22Rv1 (cell line): ENCODE measurements around the gene ZBTB21.

Source experiments
- H3K27ac ChIP-seq: fragments of 450-650 bp; 2 replicates; pipeline ENCODE4 v1.5.1; 2017
- ZFX ChIP-seq: fragments of 450-650 bp; IDR thresholded peaks from 2 replicates; pipeline ENCODE4 v1.6.1; 2017; ENCODE audit warnings: antibody characterized with exemption, borderline replicate concordance
- TF ChIP-seq, protein P1 (sequence below): fragments of 450-650 bp; IDR thresholded peaks from 2 replicates; pipeline ENCODE4 v1.5.1; 2017; ENCODE audit warnings: mild to moderate bottlenecking

The ZBTB21 gene

DNA sequence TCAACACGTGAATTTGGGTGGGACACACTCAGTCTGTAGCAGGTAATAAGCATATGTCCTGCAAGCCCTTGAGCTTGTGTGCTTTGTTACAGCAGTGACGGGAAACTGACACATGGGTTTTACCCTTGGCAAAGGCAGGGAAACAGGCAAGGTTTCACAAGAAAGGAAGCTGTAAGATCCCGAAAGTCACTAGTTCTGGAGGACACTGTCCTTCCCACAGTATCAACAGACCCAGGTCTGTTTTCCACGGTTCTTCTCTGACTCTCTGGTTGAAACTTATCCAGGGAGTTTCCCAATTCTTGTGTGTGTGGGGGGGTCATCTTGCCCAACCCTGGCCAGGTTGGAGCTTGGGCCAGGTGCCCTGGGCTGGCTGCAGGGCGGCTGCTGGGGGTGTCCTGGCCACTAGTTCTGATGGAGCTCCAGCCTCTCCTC, 29.3 kb upstream of the ZBTB21 start:
- TF ChIP-seq ZFX: no peak
- TF ChIP-seq, protein P1, sequence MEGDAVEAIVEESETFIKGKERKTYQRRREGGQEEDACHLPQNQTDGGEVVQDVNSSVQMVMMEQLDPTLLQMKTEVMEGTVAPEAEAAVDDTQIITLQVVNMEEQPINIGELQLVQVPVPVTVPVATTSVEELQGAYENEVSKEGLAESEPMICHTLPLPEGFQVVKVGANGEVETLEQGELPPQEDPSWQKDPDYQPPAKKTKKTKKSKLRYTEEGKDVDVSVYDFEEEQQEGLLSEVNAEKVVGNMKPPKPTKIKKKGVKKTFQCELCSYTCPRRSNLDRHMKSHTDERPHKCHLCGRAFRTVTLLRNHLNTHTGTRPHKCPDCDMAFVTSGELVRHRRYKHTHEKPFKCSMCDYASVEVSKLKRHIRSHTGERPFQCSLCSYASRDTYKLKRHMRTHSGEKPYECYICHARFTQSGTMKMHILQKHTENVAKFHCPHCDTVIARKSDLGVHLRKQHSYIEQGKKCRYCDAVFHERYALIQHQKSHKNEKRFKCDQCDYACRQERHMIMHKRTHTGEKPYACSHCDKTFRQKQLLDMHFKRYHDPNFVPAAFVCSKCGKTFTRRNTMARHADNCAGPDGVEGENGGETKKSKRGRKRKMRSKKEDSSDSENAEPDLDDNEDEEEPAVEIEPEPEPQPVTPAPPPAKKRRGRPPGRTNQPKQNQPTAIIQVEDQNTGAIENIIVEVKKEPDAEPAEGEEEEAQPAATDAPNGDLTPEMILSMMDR: no peak
- H3K27ac ChIP-seq: no peak overlapping the region

DNA sequence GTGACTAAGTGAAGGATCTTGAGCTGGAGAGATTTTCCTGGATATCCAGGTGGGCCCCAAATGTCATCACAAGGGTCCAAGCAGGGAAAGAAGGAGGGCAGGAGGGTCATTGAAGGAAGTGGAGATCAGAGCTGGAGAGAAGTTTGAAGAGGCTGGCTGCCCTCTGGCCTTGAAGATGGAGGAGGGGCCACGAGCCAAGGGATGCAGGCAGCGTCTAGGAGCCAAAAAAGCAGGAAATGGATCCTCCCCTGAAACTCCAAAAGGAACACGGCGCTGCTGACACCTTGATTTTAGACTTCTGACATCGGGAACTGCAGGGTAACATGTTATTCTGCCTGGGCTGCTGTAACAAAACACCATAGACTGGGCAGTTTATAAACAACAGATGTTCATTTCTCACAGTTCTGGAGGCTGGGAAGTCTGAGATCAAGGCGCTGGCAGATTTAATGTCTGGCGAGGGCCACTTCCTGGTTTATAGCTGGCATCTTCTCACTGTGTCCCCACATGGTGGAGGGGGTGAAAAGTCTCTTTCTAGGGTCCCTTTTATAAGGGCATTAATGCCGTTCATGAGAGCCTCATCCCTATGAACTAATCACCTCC, 28.8 kb upstream of the ZBTB21 start:
- H3K27ac ChIP-seq: no peak overlapping the region
- no peak for TF ChIP-seq ZFX
- TF ChIP-seq, protein P1: no peak

DNA sequence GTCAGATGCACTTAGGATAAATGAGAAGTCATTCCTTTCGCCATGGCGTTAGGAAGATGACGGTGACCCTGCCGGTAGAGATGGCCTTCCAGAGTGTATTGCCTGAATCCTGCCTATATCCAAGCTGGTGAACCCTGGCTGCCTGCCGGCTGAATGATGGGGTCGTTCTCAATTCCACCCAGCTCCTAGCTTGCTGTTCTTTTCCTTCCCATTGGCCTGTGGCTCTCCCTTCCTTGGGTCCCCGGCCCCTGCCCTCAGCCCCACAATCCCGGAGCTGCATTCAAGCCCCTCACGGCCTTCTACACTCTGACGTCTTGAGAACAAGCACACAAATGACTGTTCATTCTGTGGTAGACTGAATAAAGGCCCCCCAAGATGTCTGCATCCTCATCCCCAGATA, 28.2 kb upstream of the ZBTB21 start:
- no peak overlapping the region for H3K27ac ChIP-seq
- TF ChIP-seq ZFX: no peak
- TF ChIP-seq, protein P1: no peak

DNA sequence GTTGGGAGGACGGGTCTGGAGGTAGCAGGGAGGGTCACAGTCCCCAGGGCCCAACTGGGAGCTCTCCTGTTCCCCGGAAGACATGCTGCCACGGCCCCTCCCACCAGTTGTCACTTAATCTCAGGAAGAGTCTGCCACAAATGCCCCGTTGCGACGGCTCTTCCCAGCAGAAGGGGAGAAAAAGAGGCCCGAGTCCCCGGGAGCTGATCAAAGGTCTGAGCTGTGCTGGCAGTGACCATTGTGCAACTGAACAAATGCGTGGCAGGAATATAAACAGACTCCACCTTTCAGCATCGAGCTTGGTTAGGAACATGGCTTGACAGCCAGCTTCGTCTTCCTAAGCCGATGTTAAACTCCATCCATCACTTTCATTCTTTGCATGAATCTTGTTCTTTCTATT, 27.8 kb upstream of the ZBTB21 start:
- H3K27ac ChIP-seq: no peak overlapping the region
- no peak for TF ChIP-seq ZFX
- TF ChIP-seq, protein P1: no peak

DNA sequence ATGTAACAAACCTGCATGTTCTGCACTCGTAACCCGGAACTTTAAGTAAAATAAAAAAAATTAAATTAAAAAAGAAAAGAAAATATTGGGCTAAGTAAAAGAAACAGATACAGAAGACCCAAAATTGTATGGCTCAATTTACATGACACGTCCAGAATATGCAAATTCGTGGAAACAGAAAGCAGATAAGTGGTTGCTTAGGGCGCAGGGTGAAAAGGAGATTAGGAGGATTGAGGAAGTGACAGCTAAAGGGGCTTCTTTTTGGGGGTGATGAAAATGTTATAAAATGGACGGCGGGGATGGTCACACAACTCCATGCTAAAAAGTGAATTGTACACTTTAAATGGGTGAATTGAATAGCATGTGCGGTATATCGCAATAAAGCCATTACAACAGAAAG, 27.4 kb upstream of the ZBTB21 start:
- H3K27ac ChIP-seq: no peak overlapping the region
- TF ChIP-seq ZFX: no peak
- TF ChIP-seq, protein P1: no peak

DNA sequence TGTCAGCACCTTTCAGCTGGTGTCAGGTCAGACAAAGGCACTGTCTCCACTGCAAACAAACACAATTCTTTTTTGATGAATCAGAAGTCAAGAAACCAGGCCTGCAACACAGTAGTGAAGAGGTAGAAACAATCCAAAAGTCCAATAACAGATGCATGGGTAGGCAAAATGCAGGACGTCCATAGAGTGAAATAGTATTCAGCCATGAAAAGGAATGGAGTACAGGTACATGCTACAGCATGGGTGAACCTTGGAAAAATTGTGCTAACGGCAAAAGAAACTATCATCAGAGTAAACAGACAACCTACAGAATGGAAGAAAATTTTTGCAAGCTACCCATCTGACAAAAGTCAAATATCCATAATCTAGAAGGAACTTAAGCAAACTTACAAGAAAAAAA, 26.2 kb upstream of the ZBTB21 start:
- no peak for TF ChIP-seq ZFX
- TF ChIP-seq, protein P1: no peak
- H3K27ac ChIP-seq: no peak overlapping the region

DNA sequence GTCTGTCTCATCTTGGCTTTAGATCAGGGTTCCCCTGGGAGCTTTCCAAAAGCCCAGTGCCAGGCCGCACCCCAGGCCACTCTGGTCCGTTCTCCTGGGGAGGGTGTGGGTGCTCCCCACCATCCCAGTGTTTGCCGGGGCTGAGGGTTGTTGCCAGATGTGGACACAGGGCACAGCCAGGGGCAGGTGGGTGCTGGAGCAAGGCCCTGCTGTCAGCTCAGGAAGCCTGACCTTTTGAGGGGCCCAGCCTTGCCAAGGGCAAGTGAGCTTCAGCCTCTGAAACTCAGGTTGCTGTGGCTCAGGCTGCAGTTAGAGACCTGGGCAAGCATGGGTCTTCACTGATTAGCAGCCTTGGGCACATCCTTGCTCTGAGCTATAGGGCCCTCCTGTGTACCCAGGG, 22.8 kb upstream of the ZBTB21 start:
- TF ChIP-seq ZFX: no peak
- TF ChIP-seq, protein P1: no peak
- no peak overlapping the region for H3K27ac ChIP-seq
